Measurements from ENCODE around the gene FTL.

- TF ChIP-seq CTCF (IDR thresholded peaks at IDR 0.05) (no peak), POLR2A (IDR thresholded peaks at IDR 0.05) (no peak), POLR2AphosphoS5 (IDR thresholded peaks at IDR 0.05; ENCODE audit: insufficient read depth in 1 of 2, low read depth in 1 of 2) (no peak)
Observed at GRCh38 chr19:48992581-48993174, 27.6 kb downstream of the FTL start.

Measured in vagina (tissue), 2 donors.